ENCODE measurements around the gene PPM1B. TPM values are rescaled to one million over a fixed set of nuclear protein-coding genes. Genes with fewer than 3 reads are reported as not detected.

The PPM1B gene
- total RNA-seq, 1 experiment from 2014 or later: 43.5 TPM

DNA sequence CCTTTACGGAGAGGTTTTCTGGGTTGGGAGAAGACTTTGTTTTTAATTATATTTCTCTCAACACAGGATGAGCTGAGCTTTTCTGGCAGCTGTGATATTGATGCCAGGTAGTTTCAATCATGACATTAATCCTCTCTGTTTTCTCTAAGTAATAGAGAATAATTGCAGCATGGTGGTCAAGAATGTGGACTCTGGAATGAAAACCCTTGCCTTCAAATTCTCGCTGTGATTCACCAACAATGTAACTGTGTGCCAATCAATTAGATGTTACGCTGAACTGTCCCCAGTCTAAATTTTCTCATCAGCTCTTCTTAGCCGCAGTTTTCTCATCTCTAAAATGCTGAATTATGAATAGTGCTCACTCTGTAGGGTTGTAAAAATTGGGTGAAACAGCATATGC, 31.6 kb upstream of the PPM1B start:
- DNase-seq (ENCODE audit: low spot score): no peak
- no peaks in the 10 kb centered on the region for H3K4me1 ChIP-seq (ENCODE audit: insufficient read depth, low read length, poor library complexity, severe bottlenecking)
- H3K9me3 ChIP-seq (ENCODE audit: low read depth, low read length, poor library complexity, severe bottlenecking): no peaks in the 10 kb centered on the region
- H3K36me3 ChIP-seq (ENCODE audit: insufficient read depth, low read length, poor library complexity, severe bottlenecking): no peaks in the 10 kb centered on the region
- no peak overlapping the region for H3K4me3 ChIP-seq (ENCODE audit: low read depth, low read length, poor library complexity, severe bottlenecking)
- ChIA-PET POLR2A (ENCODE audit: low non-redundant PET) (no interaction called here), CTCF (no interaction called here)
- intact Hi-C loops (cut with micrococcal nuclease; ENCODE audit: unreplicated experiment): no loop called here
- TF ChIP-seq CTCF (conservative IDR thresholded peaks at IDR 0.05; ENCODE audit: low read depth, low read length) (no peak), EZH2 (IDR thresholded peaks at IDR 0.05; ENCODE audit: borderline replicate concordance, low read depth, low read length, poor library complexity, severe bottlenecking) (no peak)
- no peaks in the 10 kb centered on the region for H3K27me3 ChIP-seq (replicated peaks; ENCODE audit: insufficient read depth, low read depth, low read length, poor library complexity)
- no peak overlapping the region for H3K27ac ChIP-seq (ENCODE audit: low read depth, low read length, poor library complexity, severe bottlenecking)
- BruUV-seq (replicated peaks): no TSS peak

- intact Hi-C loops (cut with micrococcal nuclease; ENCODE audit: unreplicated experiment): no loop called here
- Histone ChIP-seq H3K4me1 (ENCODE audit: insufficient read depth, low read length, poor library complexity, severe bottlenecking) (no peaks in the 10 kb centered on the region), H3K4me3 (ENCODE audit: low read depth, low read length, poor library complexity, severe bottlenecking) (no peak overlapping the region), H3K9me3 (ENCODE audit: low read depth, low read length, poor library complexity, severe bottlenecking) (no peaks in the 10 kb centered on the region), H3K27ac (ENCODE audit: low read depth, low read length, poor library complexity, severe bottlenecking) (no peak overlapping the region), H3K27me3 (replicated peaks; ENCODE audit: insufficient read depth, low read depth, low read length, poor library complexity) (no peaks in the 10 kb centered on the region), H3K36me3 (ENCODE audit: insufficient read depth, low read length, poor library complexity, severe bottlenecking) (no peaks in the 10 kb centered on the region)
- TF ChIP-seq CTCF (conservative IDR thresholded peaks at IDR 0.05; ENCODE audit: low read depth, low read length) (no peak), EZH2 (IDR thresholded peaks at IDR 0.05; ENCODE audit: borderline replicate concordance, low read depth, low read length, poor library complexity, severe bottlenecking) (no peak)
- CTCF ChIA-PET: no interaction called here
- DNase-seq (ENCODE audit: low spot score): no peak
- no TSS peak for BruUV-seq (replicated peaks)
- POLR2A ChIA-PET (ENCODE audit: low non-redundant PET): no interaction called here
These were observed 30.7 kb upstream of the PPM1B start for GRCh38 chr2:44137872-44138551.

GRCh38 chr2:44139741-44140140, 28.9 kb upstream of the PPM1B start:
- intact Hi-C loops (cut with micrococcal nuclease; ENCODE audit: unreplicated experiment): no loop called here
- Histone ChIP-seq H3K36me3 (ENCODE audit: insufficient read depth, low read length, poor library complexity, severe bottlenecking) (no peaks in the 10 kb centered on the region), H3K4me3 (ENCODE audit: low read depth, low read length, poor library complexity, severe bottlenecking) (no peak overlapping the region), H3K27me3 (replicated peaks; ENCODE audit: insufficient read depth, low read depth, low read length, poor library complexity) (no peaks in the 10 kb centered on the region), H3K9me3 (ENCODE audit: low read depth, low read length, poor library complexity, severe bottlenecking) (no peaks in the 10 kb centered on the region), H3K4me1 (ENCODE audit: insufficient read depth, low read length, poor library complexity, severe bottlenecking) (no peaks in the 10 kb centered on the region), H3K27ac (ENCODE audit: low read depth, low read length, poor library complexity, severe bottlenecking) (no peak overlapping the region)
- TF ChIP-seq CTCF (conservative IDR thresholded peaks at IDR 0.05; ENCODE audit: low read depth, low read length) (no peak), EZH2 (IDR thresholded peaks at IDR 0.05; ENCODE audit: borderline replicate concordance, low read depth, low read length, poor library complexity, severe bottlenecking) (no peak)
- BruUV-seq (replicated peaks): no TSS peak
- CTCF ChIA-PET: no interaction called here
- POLR2A ChIA-PET (ENCODE audit: low non-redundant PET): no interaction called here
- DNase-seq (ENCODE audit: low spot score): no peak

Measured in A673 (cell line).